Hindlimb muscle (tissue), 1 donor: Measurements from ENCODE around the gene ACTR5. TPM values are rescaled to one million over a fixed set of nuclear protein-coding genes. Genes with fewer than 3 reads are reported as not detected.

Experiments used
- DNase-seq: peaks from one replicate; pipeline ENCODE4 v3.0.0-alpha.2; 2013
- polyA plus RNA-seq: library from polyadenylated mRNA; unstranded; fragments of 120-200 nt; gene quantifications from one replicate; pipeline ENCODE4 v1.2.1, GENCODE V29; 2013; ENCODE audit not compliant: insufficient read length

The ACTR5 gene
- polyA plus RNA-seq, 1 donor, result 6.9 TPM

GRCh38 chr20:38728911-38729642 is 19.2 kb upstream of the ACTR5 start:
- DNase-seq, result no peak

DNA sequence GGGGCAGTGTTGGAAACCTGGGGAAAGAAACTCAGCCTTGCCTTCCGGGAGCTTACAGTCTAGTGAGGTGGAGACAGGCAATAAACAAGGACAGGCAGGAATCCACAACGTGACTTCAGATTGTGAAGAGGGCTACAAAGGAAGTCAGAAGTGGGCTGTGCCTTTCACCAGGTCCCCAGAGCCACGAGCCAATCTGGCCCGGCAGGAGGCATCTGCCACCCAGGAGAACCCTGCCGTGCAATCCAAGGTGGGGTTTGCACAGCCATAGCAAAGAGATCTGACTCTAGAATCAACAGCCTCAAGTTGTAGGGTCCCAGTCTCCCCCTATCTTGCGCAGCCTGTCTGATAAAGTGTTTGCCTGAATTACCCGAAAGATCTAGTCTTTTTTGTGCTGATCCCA is 18.5 kb upstream of the ACTR5 start:
- no peak for DNase-seq

DNA sequence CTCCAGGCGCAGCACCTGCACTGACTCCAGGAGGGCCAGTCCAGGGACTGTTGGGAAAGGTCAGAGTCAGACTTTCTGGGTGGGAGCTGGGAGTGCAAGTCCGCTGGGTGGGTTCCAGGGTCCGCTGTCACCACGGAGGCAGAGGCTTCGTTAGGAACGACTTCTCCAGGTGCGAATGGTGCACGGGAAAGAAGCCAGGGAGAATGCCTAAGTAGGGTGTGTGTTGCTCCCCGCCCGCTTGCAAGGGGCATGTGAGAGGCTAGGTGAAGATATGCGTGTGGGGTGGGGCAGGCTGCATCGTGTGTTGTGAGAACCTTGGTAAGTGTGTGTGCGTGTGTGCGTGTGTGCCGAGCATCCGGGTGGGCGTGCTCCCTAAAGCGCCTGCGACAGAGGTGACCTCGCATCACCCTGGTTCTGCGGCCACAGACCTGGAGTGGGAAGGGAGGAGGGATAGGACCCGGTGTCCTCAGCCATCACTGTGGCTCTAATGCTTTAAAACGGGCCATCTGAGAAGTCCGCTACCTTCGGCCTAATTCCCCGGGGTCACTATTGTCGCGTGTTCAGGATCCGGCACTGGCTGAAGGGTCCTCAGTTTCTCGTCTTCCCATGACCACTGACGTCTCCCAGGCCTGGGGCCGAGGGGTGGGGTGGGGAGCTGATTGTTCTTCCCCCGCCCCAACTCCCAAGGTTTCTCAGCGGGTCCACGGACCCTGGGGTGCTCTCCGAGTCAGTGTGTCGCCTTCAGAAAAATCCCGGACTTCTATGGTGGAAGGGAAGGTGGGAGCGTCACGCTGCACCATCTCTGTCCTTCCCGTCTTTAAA is 17.9 kb upstream of the ACTR5 start:
- DNase-seq, result no peak

DNA sequence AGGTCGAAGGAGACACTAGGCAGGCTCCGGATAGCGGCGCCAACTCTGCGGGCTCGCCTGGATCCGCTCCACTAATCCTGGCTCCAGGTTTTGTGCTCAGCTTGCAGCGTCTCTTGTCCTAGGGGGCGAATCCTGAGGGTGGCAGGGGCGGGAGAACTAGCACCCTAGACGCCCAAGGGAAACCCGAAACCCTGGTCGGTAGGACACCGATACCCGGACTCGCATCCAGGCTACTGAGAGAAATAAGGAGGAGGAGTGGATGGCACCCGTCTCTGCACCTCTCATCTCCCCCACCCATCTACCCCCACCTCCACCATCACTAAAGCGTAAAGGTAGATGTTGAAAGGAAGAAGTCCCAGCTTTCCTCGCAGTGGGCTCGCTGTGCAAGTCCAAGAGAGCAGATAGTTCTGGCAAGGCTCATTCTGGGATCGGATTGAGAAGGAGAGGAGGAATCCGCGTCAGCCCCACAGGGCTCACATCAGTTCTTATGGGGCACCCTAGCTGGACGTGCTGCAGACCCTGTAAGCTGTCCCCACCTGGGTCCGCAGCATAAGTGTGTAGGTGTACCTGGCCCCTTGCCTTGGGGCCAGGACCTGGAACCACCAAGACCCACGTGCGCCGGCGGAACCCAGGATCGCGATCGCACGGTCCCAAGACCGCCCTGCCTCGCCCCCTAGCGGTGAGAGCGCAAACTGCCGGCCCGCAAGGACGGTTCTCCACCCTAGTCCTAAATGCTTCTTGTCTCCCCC is 17.1 kb upstream of the ACTR5 start:
- peak; percentile 55 for DNase-seq

GRCh38 chr20:38731738-38732113 is 16.5 kb upstream of the ACTR5 start:
- no peak for DNase-seq

GRCh38 chr20:38732981-38733380 is 15.3 kb upstream of the ACTR5 start:
- DNase-seq, result no peak

DNA sequence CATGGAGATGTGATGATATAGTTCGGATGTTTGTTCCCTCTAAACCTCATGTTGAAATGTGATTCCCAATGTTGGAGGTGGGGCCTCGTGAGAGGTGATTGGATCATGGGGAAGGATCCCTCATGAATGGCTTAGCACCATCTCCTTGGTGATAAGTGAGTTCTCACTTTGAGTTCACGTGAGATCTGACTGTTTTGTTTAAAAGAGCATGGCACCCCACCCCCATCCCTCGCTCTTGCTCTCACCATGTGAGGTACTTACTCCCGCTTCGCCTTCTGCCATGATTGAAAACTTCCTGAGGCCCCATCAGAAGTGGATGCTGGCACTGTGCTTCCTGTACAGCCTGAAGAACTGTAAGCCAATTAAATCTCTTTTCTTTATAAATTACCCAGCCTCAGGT is 13.1 kb upstream of the ACTR5 start:
- no peak for DNase-seq

GRCh38 chr20:38737887-38738286 is 10.4 kb upstream of the ACTR5 start:
- DNase-seq, result no peak

DNA sequence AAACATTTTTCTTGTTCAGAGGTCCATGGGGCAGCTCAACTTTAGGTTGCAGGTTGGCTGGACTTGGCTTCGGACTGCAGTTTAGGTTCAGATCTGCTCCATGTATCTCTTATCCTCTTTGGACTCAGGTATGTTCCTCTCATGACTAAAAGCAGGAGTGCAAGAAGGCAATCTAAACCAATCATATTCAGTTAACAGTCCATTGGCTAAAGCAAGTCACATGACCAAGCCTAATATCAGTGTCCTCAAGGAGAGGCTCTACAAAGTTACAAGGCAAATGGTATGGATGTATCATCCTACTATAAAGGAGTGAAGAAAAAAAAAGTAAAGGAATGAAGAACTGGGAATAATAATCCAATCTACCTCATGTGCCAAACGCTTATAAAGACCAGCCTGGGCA is 2.5 kb upstream of the ACTR5 start:
- no peak for DNase-seq

- DNase-seq, result no peak
These were observed 664 bp upstream of the ACTR5 start for GRCh38 chr20:38747495-38748096.

DNA sequence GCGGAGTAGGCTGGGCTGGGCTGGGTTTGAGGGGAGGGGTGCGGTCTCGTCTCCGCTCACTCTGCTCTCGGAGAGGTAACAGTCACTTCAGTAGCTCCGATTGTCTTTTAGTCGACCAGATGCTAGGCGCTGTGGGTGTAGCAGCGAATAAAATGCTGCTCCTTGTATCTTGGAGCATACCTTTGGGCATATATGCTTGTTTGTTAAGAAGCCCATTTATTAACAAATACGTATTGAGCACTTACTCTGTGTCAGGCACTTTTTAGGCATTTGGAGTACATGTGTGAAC is 545 bp downstream of the ACTR5 start:
- no peak for DNase-seq

DNA sequence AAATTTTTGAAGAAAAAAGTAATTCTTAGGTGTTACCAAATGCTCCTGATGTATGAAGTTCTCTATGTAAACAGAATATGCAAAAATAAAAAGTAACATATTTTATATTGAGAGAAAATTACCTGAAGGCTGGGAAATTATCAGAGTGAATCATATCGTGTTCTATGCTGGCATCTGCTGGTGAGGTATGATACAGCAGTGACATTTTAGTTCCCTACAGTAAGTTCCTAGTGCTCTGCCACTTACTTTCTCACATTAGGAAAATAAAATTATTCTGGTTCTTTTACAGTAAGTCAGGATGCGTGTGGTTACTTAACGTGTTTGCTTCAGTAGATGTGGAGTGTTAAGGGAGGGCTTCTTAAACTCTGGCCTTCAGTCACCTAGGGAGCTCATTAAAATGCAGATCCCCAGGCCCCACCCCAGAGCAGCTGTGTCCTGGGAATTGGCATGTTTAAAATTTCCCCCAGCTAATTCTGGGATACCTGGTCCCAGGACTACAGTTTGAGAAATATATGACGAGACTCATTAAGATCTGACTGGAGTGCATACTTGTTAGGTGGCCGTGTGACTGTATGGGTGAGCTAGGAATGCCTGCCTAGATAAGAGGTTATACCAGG is 3.2 kb downstream of the ACTR5 start:
- DNase-seq, result no peak

- no peak for DNase-seq
These were observed 3.8 kb downstream of the ACTR5 start for GRCh38 chr20:38752029-38752428.

DNA sequence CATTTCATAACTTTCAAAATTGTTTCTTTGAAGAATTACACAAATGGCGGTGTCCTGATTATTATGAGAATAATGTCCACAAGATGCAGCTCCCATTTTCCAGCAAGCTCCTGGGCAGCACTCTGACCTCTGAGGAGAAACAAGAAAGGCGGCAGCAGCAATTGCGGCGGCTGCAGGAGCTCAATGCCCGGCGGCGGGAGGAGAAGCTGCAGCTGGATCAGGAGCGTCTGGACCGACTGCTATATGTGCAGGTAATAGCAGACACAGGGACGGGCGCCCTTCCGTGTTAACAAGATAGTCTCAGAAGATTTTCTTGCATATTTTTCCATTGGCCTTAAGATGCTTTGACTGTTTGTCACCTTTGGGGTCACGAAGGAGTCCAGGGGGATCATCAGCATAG is 6.7 kb downstream of the ACTR5 start:
- no peak for DNase-seq

- DNase-seq, result no peak
These were observed 7.2 kb downstream of the ACTR5 start for GRCh38 chr20:38755324-38755910.

DNA sequence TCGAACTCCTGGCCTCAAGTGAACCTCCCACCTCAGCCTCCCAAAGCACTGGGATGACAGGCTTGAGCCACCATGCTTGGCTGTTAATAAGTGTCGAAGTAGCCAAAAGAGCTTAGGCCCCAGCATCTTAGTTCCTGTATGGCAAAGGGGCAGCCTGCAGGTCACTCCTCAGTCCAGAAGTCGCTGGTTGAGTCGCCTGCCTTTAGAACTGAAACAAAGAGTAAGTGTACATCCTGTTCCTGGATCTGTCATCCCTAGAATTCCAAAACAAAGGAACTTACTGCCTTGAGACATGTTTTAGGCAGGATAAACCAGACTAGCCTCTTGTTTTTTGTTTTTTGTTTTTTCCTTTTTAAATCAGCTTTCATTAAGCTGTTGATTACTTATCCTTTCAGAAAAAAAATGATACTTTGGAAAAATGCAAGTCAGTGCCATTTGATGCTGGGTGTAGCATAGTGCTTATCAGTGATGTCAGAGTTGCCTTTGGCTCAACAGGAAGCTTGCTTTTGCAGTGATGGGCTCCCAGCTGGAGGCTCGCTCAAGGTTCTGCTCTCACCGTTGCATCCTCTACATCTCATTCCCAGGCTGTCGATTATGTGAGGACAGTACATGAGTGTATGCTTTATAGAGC is 9.0 kb downstream of the ACTR5 start:
- no peak for DNase-seq

GRCh38 chr20:38759106-38759505 is 10.8 kb downstream of the ACTR5 start:
- no peak for DNase-seq

- DNase-seq, result no peak
These were observed 12.7 kb downstream of the ACTR5 start for GRCh38 chr20:38760978-38761377.

GRCh38 chr20:38762174-38762573 is 13.9 kb downstream of the ACTR5 start:
- DNase-seq, result no peak

DNA sequence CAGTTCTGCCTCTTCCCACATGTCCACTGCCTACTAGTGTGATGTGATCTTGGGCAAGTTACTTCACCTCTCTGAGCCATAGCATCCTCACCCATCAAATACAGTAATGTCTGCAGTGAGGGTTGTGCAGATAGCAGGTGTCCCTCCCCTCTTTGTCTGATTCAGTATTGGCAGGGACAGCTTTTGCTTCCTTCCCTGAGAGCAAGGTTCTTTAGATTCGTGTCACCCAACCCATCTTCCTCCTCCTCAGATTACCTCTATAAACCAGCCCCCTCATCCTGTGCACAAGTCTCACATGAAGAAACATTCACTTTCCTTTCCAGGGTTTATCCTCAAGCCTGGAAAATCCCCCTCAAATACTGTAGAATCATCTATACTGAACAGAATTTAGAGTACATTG is 15.4 kb downstream of the ACTR5 start:
- no peak for DNase-seq

- no peak for DNase-seq
These were observed 16.5 kb downstream of the ACTR5 start for GRCh38 chr20:38764567-38765318.
